Subcutaneous adipose tissue (tissue), 4 donors: ENCODE results near the gene GAST. TPM values are rescaled to one million over a fixed set of nuclear protein-coding genes. Genes with fewer than 3 reads are reported as not detected.

Experiments
- CTCF ChIP-seq: fragments of 450-650 bp; IDR thresholded peaks from one replicate; pipeline ENCODE4 v1.5.1; 2016; ENCODE audit warnings: low read depth, mild to moderate bottlenecking, control low read depth, antibody characterized with exemption, moderate library complexity
- small RNA-seq: library from RNA; depleted of rRNA; stranded (forward); fragments of <200 nt; gene quantifications from one replicate; pipeline ENCODE3, GENCODE V24; 2016
- total RNA-seq, 4 donors: library from RNA; depleted of rRNA; stranded (reverse); fragments of >200 nt; gene quantifications; one replicate each; pipeline ENCODE4 v1.1.0, GENCODE V29; 2016

GAST gene
- total RNA-seq, 4 donors from 2014 or later = not detected

- no peak for TF ChIP-seq CTCF
Measured at GRCh38 chr17:41763327-41763726, 51.2 kb downstream of the GAST start.

Small RNAs within 50 kb of the gene (small RNA-seq; reads per million reads assigned to genes)
- gene RN7SL399P (not detected), gene RNA5SP442 (not detected)

Other genes with a start within 250 kb of the GAST start
- gene KRT32, start 244.9 kb upstream of the GAST start, total RNA-seq = not detected
- not detected for gene KRT35, start 231.2 kb upstream of the GAST start, total RNA-seq
- gene KRT36, start 222.4 kb upstream of the GAST start, total RNA-seq = not detected
- gene KRT13, start 206.7 kb upstream of the GAST start, total RNA-seq = not detected
- gene KRT15, start 193.4 kb upstream of the GAST start, total RNA-seq = not detected
- gene KRT19, start 184.0 kb upstream of the GAST start, total RNA-seq = 1 to 10 TPM in 3 of 4 donors, not detected in 1; 1.7 to 9.6 (median 2.2) TPM
- gene KRT9, start 140.3 kb upstream of the GAST start, total RNA-seq = not detected
- gene KRT14, start 125.4 kb upstream of the GAST start, total RNA-seq = 1 to 10 TPM in 2 of 4 donors, not detected in 2; 2.0 to 2.1 TPM
- gene KRT16, start 99.6 kb upstream of the GAST start, total RNA-seq = 10 to 100 TPM in 2 of 4 donors, 1 to 10 TPM in 1, not detected in 1; 7.5 to 42.0 (median 30.4) TPM
- gene KRT17, start 87.8 kb upstream of the GAST start, total RNA-seq = not detected
- 1,000 to 10,000 TPM in 1 of 4 donors, 100 to 1,000 TPM in 3; 563 to 1,496 (median 636) TPM for gene EIF1, start 23.4 kb upstream of the GAST start, total RNA-seq
- not detected for gene HAP1, start 22.3 kb downstream of the GAST start, total RNA-seq
- gene JUP, start 74.4 kb downstream of the GAST start, total RNA-seq = 10 to 100 TPM; 22.7 to 96.3 (median 57.6) TPM
- 1 to 10 TPM; 1.8 to 5.8 (median 5.0) TPM for gene P3H4, start 99.6 kb downstream of the GAST start, total RNA-seq
- 10 to 100 TPM; 13.7 to 34.8 (median 23.1) TPM for gene FKBP10, start 100.7 kb downstream of the GAST start, total RNA-seq
- 10 to 100 TPM; 26.7 to 54.4 (median 49.2) TPM for gene NT5C3B, start 123.9 kb downstream of the GAST start, total RNA-seq
- under 1 TPM in 3 of 4 donors, not detected in 1; 0.51 to 0.66 (median 0.57) TPM for gene KLHL10, start 125.5 kb downstream of the GAST start, total RNA-seq
- gene KLHL11, start 153.1 kb downstream of the GAST start, total RNA-seq = 10 to 100 TPM; 15.1 to 20.5 (median 17.8) TPM
- gene ACLY, start 206.6 kb downstream of the GAST start, total RNA-seq = 10 to 100 TPM; 50.9 to 75.9 (median 64.1) TPM
- gene ODAD4, start 218.3 kb downstream of the GAST start, total RNA-seq = under 1 TPM; 0.33 to 0.88 (median 0.44) TPM